Left lung (tissue), 10 donors: Measurements from ENCODE around the gene ZBTB20. TPM values are rescaled to one million over a fixed set of nuclear protein-coding genes. Genes with fewer than 3 reads are reported as not detected.

ENCODE experiments used
- ATAC-seq: fragments of 200-7000 bp; cut with Tn5 transposase; one replicate; pipeline ENCODE4 v1.9.1; 2020; ENCODE audit warnings: moderate library complexity
- DNase-seq, 4 donors: peaks; one replicate each; pipeline ENCODE4 v3.0.0-alpha.2; 2013 to 2020
- H3K27ac ChIP-seq, 2 donors: fragments of 200-600 bp; sonication (generic) in 1 of 2; one replicate each; pipeline versions ENCODE4 v1.5.0 to v1.8.0; 2020 to 2021
- H3K27me3 ChIP-seq, 2 donors: fragments of 200-600 bp; sonication (generic) in 1 of 2; one replicate each; pipeline versions ENCODE4 v1.5.0 to v1.8.0; 2020 to 2021
- H3K36me3 ChIP-seq, 2 donors: fragments of 200-600 bp; sonication (generic) in 1 of 2; one replicate each; pipeline versions ENCODE4 v1.5.0 to v1.8.0; 2020 to 2021
- H3K4me1 ChIP-seq, 2 donors: fragments of 200-600 bp; one replicate each; pipeline ENCODE4 v1.8.0; 2021
- H3K4me3 ChIP-seq, 2 donors: fragments of 200-600 bp; sonication (generic) in 1 of 2; one replicate each; pipeline versions ENCODE4 v1.5.0 to v1.8.0; 2020 to 2021; ENCODE audit warnings: mild to moderate bottlenecking in 1 of 2
- H3K9me3 ChIP-seq, 2 donors: fragments of 200-600 bp; sonication (generic) in 1 of 2; one replicate each; pipeline versions ENCODE4 v1.5.0 to v1.8.0; 2020 to 2021
- intact Hi-C, 2 donors: fragments of 100-400 bp; cut with DNase I; formaldehyde crosslinking; loops; one replicate each; pipeline versions ENCODE4 v1.11.2 to v1.14.2; 2022
- polyA plus RNA-seq, 6 donors: library from polyadenylated mRNA; unstranded; fragments of 120-200 nt; gene quantifications; one replicate each; pipeline ENCODE4 v1.2.1, GENCODE V29; 2013; ENCODE audit not compliant: insufficient read length in 6 of 6
- total RNA-seq, 2 donors: library from RNA; stranded (reverse); fragmentation: NEBNext Ultra II Directional; extraction: Animal tissue kit (Norgen Biotek cat#: 25700); gene quantifications; one replicate each; pipeline ENCODE4 v1.2.1, GENCODE V29; 2021
- TF ChIP-seq, protein P1 (sequence below), 2 donors: fragments of 200-600 bp; sonication (generic) in 1 of 2; IDR thresholded peaks; one replicate each; pipeline versions ENCODE4 v1.5.0 to v1.8.0; 2021; ENCODE audit warnings: antibody characterized with exemption in 2 of 2
- donor health status: DM: no; HTN: yes; CAD: no.
- donor health status: DM: no; HTN: no; CAD: no.

The ZBTB20 gene
- total and polyA plus RNA-seq, 8 donors: 1.1 to 63.5 (median 6.0) TPM

DNA sequence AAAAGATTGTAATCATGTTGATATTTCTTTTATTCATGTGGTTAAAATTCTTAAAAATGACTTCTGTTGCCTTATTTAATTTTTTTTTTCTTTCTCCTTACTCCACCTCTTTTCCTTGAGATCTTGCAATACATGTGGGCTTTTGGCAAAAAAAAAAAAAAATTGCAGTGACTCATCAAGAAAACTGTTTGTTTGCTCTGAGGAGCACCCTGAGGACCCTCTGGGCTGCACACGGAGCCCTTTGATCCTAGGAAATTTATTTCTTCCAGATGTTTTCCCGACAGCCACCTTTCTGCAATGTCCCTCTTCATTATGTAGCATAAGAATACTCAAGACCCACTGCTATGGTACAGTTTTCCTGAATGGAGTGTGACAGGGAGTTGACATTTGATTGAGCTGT, 371.7 kb downstream of the ZBTB20 start:
- ATAC-seq (no peak), DNase-seq (no peak)
- Histone ChIP-seq H3K36me3 (no peaks in the 10 kb centered on the region), H3K4me1 (peaks cover 0 to 7% of the 10 kb centered on the region in 2 donors), H3K27ac (no peak overlapping the region), H3K27me3 (no peaks in the 10 kb centered on the region), H3K4me3 (no peak overlapping the region), H3K9me3 (peaks cover 0 to 24% of the 10 kb centered on the region in 2 donors)
- TF ChIP-seq, protein P1, sequence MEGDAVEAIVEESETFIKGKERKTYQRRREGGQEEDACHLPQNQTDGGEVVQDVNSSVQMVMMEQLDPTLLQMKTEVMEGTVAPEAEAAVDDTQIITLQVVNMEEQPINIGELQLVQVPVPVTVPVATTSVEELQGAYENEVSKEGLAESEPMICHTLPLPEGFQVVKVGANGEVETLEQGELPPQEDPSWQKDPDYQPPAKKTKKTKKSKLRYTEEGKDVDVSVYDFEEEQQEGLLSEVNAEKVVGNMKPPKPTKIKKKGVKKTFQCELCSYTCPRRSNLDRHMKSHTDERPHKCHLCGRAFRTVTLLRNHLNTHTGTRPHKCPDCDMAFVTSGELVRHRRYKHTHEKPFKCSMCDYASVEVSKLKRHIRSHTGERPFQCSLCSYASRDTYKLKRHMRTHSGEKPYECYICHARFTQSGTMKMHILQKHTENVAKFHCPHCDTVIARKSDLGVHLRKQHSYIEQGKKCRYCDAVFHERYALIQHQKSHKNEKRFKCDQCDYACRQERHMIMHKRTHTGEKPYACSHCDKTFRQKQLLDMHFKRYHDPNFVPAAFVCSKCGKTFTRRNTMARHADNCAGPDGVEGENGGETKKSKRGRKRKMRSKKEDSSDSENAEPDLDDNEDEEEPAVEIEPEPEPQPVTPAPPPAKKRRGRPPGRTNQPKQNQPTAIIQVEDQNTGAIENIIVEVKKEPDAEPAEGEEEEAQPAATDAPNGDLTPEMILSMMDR (IDR thresholded peaks at IDR 0.05): no peak
- intact Hi-C loops: no loop called here

DNA sequence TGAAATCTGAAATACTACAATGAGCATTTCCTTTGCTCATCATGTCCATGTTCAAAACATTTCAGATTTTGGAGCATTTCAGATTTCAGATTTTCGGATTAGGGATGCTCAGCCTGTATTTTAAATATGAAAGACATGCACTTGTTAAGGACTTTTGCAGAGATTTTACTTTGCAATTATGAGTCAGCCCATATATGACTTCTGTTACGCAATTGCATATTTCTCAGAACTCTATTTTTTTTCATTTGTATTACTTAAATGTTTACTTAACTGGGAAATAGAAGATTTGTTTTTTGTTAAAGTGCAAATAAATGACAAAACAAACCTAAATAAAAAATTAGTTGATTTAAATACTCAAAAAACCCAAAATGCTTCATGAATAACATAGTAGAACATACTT, 376.2 kb downstream of the ZBTB20 start:
- ATAC-seq (no peak), DNase-seq (peak in 1 of 4 donors; percentile 3)
- H3K4me3 ChIP-seq: no peak overlapping the region
- TF ChIP-seq, protein P1 (IDR thresholded peaks at IDR 0.05): no peak
- no peaks in the 10 kb centered on the region for H3K27me3 ChIP-seq
- intact Hi-C loops: no loop called here
- H3K9me3 ChIP-seq: peaks cover 0 to 24% of the 10 kb centered on the region in 2 donors
- peaks cover 0 to 7% of the 10 kb centered on the region in 2 donors for H3K4me1 ChIP-seq
- H3K27ac ChIP-seq: no peak overlapping the region
- no peaks in the 10 kb centered on the region for H3K36me3 ChIP-seq

DNA sequence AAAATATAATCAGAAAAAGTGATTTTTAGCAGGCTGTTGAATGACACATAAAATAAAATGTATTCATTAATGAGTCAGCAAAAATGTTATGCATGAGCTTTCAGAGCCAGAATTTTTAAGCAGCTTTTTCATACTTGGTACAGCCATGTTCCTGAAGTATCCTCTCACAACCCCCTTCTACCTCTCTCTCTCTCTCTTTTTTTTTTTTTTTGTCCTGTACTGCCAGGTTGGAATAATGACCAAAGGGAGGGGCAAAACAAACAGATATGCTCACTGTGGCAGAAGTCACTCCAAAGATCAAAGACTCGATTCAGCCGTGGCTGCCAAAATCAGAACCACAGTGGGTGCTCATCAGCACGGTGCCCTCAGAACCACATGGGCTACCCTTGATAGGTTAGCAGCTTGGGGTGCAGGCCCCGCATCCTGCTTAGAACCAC, 383.0 kb downstream of the ZBTB20 start:
- no peak for DNase-seq
- H3K4me1 ChIP-seq: peaks cover 3 to 9% of the 10 kb centered on the region in 2 donors
- ATAC-seq: peak; percentile 20
- TF ChIP-seq, protein P1 (IDR thresholded peaks at IDR 0.05): no peak
- H3K27ac ChIP-seq: no peak overlapping the region
- H3K4me3 ChIP-seq: no peak overlapping the region
- H3K36me3 ChIP-seq: no peaks in the 10 kb centered on the region
- H3K27me3 ChIP-seq: no peaks in the 10 kb centered on the region
- no peaks in the 10 kb centered on the region for H3K9me3 ChIP-seq
- intact Hi-C loops: no loop called here

DNA sequence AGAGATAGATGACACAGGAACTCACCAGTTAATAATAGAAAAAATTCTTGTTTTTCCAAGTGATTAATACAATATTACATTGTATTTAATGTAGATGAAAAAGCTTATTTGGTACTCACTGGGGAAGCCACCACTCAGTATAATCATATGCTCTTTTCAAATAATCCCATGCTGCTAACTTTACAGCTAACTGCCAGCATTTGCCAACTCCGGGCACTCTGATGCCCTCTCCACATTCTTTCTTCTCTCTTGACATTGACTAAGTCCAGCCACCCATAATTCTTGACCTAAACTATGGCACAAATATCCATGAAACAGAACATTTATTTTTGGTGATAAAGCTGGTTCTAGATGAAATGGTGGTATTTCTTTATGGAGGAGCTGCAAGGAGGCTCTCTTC, 384.9 kb downstream of the ZBTB20 start:
- no peaks in the 10 kb centered on the region for H3K27me3 ChIP-seq
- H3K4me3 ChIP-seq: no peak overlapping the region
- no peaks in the 10 kb centered on the region for H3K36me3 ChIP-seq
- peak; percentile 33 for ATAC-seq
- H3K4me1 ChIP-seq: peaks cover 3 to 11% of the 10 kb centered on the region in 2 donors
- TF ChIP-seq, protein P1 (IDR thresholded peaks at IDR 0.05): no peak
- no peaks in the 10 kb centered on the region for H3K9me3 ChIP-seq
- intact Hi-C loops: no loop called here
- H3K27ac ChIP-seq: no peak overlapping the region
- DNase-seq: no peak

DNA sequence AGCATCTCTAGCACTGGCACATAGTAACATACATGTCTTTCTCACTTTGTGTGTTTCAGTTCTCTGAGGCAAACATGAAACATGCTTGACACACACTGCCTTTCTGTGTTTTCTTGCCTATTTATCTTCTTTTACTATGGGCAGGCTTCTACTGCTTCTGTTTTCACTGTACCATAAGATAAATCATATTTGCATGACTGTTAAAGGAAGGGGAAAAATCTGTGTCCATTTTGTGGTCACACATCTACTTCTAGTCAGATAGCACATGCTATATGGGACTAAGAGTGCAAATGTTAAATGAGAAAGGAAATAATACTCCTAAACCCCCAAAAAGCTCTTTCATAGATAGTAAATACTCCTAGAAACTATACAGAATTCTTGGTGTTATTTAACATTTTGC, 386.4 kb downstream of the ZBTB20 start:
- DNase-seq: no peak
- TF ChIP-seq, protein P1 (IDR thresholded peaks at IDR 0.05): no peak
- peaks cover 3 to 14% of the 10 kb centered on the region in 2 donors for H3K4me1 ChIP-seq
- no peak for ATAC-seq
- no peaks in the 10 kb centered on the region for H3K36me3 ChIP-seq
- intact Hi-C loops: no loop called here
- no peaks in the 10 kb centered on the region for H3K9me3 ChIP-seq
- H3K4me3 ChIP-seq: no peak overlapping the region
- no peaks in the 10 kb centered on the region for H3K27me3 ChIP-seq
- H3K27ac ChIP-seq: no peak overlapping the region
